HCT116 (cell line): Measurements from ENCODE around the gene ERN1. TPM values are rescaled to one million over a fixed set of nuclear protein-coding genes. Genes with fewer than 3 reads are reported as not detected.

ENCODE experiments used
- ATAC-seq: fragments of 200-7000 bp; cut with Tn5 transposase; 2 replicates; pipeline ENCODE4 v1.9.1; 2020; ENCODE audit warnings: mild to moderate bottlenecking, moderate library complexity
- BruUV-seq: library from RNA; stranded (reverse); fragments of 400-500 nt; replicated peaks from 2 replicates; lab custom pipeline; 2021; lab: Mats Ljungman, UMichigan
- CTCF ChIA-PET: fragments of 300-600 bp; sonication (Branson Sonifier 250); formaldehyde crosslinking; loops from one replicate; lab custom pipeline; 2021; ENCODE audit warnings: antibody characterized with exemption; lab: Charles Lee
- POLR2A ChIA-PET: fragments of 300-600, 350-600 bp; sonication (Branson Sonifier 250); formaldehyde crosslinking; loops from one replicate; lab custom pipeline; 2021; ENCODE audit warnings: antibody characterized with exemption; lab: Charles Lee
- RAD21 ChIA-PET, 2 experiments: fragments of 300-600 bp; sonication (Branson Sonifier 250); formaldehyde crosslinking; loops; one replicate each; lab custom pipeline; 2023; ENCODE audit warnings: low total read pairs in 2 of 2; ENCODE audit not compliant: uncharacterized antibody in 2 of 2, unreplicated experiment in 2 of 2, low non-redundant PET in 1 of 2; lab: Charles Lee
- DNase-seq: peaks from one replicate; pipeline ENCODE4 v3.0.0-alpha.2; 2010; ENCODE audit warnings: low read depth, low spot score
- H2AFZ ChIP-seq: fragments of 200-600 bp; shearing (Covaris generic), sonication (generic); 2 replicates; pipeline ENCODE4 v1.6.1; 2017; ENCODE audit warnings: low read depth, mixed run types, mixed read lengths, antibody characterized with exemption, low read length; ENCODE audit not compliant: poor library complexity, severe bottlenecking
- H3K27ac ChIP-seq: 2 replicates; pipeline ENCODE4 v1.5.1; 2012; ENCODE audit warnings: low read depth, low read length
- H3K27me3 ChIP-seq: fragments of 200-600 bp; sonication (generic); 2 replicates; pipeline ENCODE4 v1.6.1; 2016; ENCODE audit warnings: mixed run types, low read length, mixed read lengths; ENCODE audit not compliant: insufficient read depth
- H3K36me3 ChIP-seq, 2 experiments: fragments of 200-500 bp in 1 of 2; fragments of 200-600 bp in 1 of 2; sonication (Bioruptor generic) in 1 of 2; sonication (generic) in 1 of 2; 2 replicates each; pipeline versions ENCODE4 v1.5.1 to v1.6.1; 2014 to 2016; ENCODE audit warnings: low read length in 2 of 2, inconsistent platforms in 1 of 2, mixed read lengths in 1 of 2, mixed run types in 1 of 2; ENCODE audit not compliant: insufficient read depth in 2 of 2, control insufficient read depth in 1 of 2
- H3K4me1 ChIP-seq, 2 experiments: fragments of 200-600 bp in 1 of 2; sonication (generic) in 1 of 2; 2 replicates each; pipeline versions ENCODE4 v1.5.1 to v1.6.1; 2012 to 2017; ENCODE audit warnings: low read length in 2 of 2, inconsistent platforms in 1 of 2, mild to moderate bottlenecking in 1 of 2, mixed read lengths in 1 of 2, mixed run types in 1 of 2, moderate library complexity in 1 of 2; ENCODE audit not compliant: insufficient read depth in 2 of 2, control insufficient read depth in 1 of 2
- H3K4me2 ChIP-seq: fragments of 200-600 bp; sonication (generic); 2 replicates; pipeline ENCODE4 v1.6.1; 2017; ENCODE audit warnings: mixed run types, low read length, mixed read lengths
- H3K4me3 ChIP-seq, 2 experiments: fragments of 200-600 bp in 1 of 2; sonication (generic) in 1 of 2; replicated peaks in 1 of 2; 2 replicates each; pipeline ENCODE4 v1.5.1; 2011 to 2016; ENCODE audit warnings: low read length in 2 of 2, control low read depth in 1 of 2, low read depth in 1 of 2, mild to moderate bottlenecking in 1 of 2, mixed read lengths in 1 of 2, mixed run types in 1 of 2
- H3K79me2 ChIP-seq: fragments of 200-600 bp; sonication (generic); 2 replicates; pipeline ENCODE4 v1.6.1; 2017; ENCODE audit warnings: mild to moderate bottlenecking, mixed run types, low read length, moderate library complexity, mixed read lengths; ENCODE audit not compliant: insufficient read depth
- H3K9ac ChIP-seq: fragments of 200-600 bp; sonication (generic); 2 replicates; pipeline ENCODE4 v1.6.1; 2016; ENCODE audit warnings: low read length, mixed read lengths
- H3K9me2 ChIP-seq: fragments of 200-600 bp; sonication (generic), shearing (Covaris generic); 2 replicates; pipeline ENCODE4 v1.6.1; 2017; ENCODE audit warnings: mixed run types, mild to moderate bottlenecking, moderate library complexity; ENCODE audit not compliant: insufficient read depth
- H3K9me3 ChIP-seq, 2 experiments: fragments of 200-500 bp in 1 of 2; fragments of 200-600 bp in 1 of 2; sonication (Bioruptor generic) in 1 of 2; sonication (generic) in 1 of 2; 2 replicates each; pipeline ENCODE4 v1.6.1; 2014 to 2017; ENCODE audit warnings: low read length in 2 of 2, mixed read lengths in 2 of 2, inconsistent platforms in 1 of 2, low read depth in 1 of 2, mild to moderate bottlenecking in 1 of 2, mixed run types in 1 of 2, moderate library complexity in 1 of 2; ENCODE audit not compliant: control insufficient read depth in 1 of 2, insufficient read depth in 1 of 2
- H4K20me1 ChIP-seq: fragments of 200-600 bp; sonication (generic), shearing (Covaris generic); 2 replicates; pipeline ENCODE4 v1.6.1; 2017; ENCODE audit warnings: mixed run types, mild to moderate bottlenecking, moderate library complexity; ENCODE audit not compliant: insufficient read depth
- CBX3 ChIP-seq: IDR thresholded peaks from 2 replicates; pipeline ENCODE4 v1.6.1; 2012; ENCODE audit warnings: low read depth
- CEBPB ChIP-seq: IDR thresholded peaks from 2 replicates; pipeline ENCODE4 v1.6.1; 2012; ENCODE audit warnings: low read depth
- ELF1 ChIP-seq: IDR thresholded peaks from 2 replicates; pipeline ENCODE4 v1.6.1; 2012; ENCODE audit warnings: low read depth, borderline replicate concordance
- EZH2 ChIP-seq: fragments of 200-600 bp; sonication (generic); IDR thresholded peaks from 2 replicates; pipeline ENCODE4 v1.6.1; 2017; ENCODE audit warnings: antibody characterized with exemption, mixed run types
- EZH2phosphoT487 ChIP-seq: fragments of 200-600 bp; IDR thresholded peaks from 2 replicates; pipeline ENCODE4 v1.6.1; 2018; ENCODE audit warnings: antibody characterized with exemption, borderline replicate concordance
- POLR2A ChIP-seq: IDR thresholded peaks from 2 replicates; pipeline ENCODE4 v1.7.0; 2011; ENCODE audit warnings: borderline replicate concordance; ENCODE audit not compliant: insufficient read depth, insufficient read length; ENCODE audit errors: extremely low read depth
- POLR2AphosphoS5 ChIP-seq: IDR thresholded peaks from 2 replicates; pipeline ENCODE4 v1.6.1; 2011; ENCODE audit warnings: mild to moderate bottlenecking, low read depth, low read length, moderate library complexity
- SIN3A ChIP-seq: IDR thresholded peaks from 2 replicates; pipeline ENCODE4 v1.6.1; 2012; ENCODE audit warnings: low read depth
- SP1 ChIP-seq: IDR thresholded peaks from 2 replicates; pipeline ENCODE4 v1.6.1; 2012; ENCODE audit warnings: low read depth
- SRF ChIP-seq: IDR thresholded peaks from 2 replicates; pipeline ENCODE4 v1.6.1; 2012; ENCODE audit warnings: low read depth
- TCF7L2 ChIP-seq: IDR thresholded peaks from 2 replicates; pipeline ENCODE4 v1.7.0; 2011; ENCODE audit warnings: borderline replicate concordance, inconsistent platforms; ENCODE audit not compliant: insufficient read depth, insufficient read length; ENCODE audit errors: extremely low read depth
- ZNF274 ChIP-seq: fragments of 200-500 bp; sonication (Bioruptor generic); IDR thresholded peaks from 2 replicates; pipeline ENCODE4 v1.6.1; 2014; ENCODE audit warnings: mild to moderate bottlenecking, low read depth, low read length, inconsistent platforms
- intact Hi-C: fragments of 100-400 bp; cut with micrococcal nuclease; formaldehyde crosslinking; loops from 2 replicates; pipeline ENCODE4 v1.10.0; 2022
- total RNA-seq: library from RNA; stranded (reverse); gene quantifications from one replicate; pipeline ENCODE4 v1.2.1, GENCODE V29; 2021; ENCODE audit not compliant: unreplicated experiment
- TF ChIP-seq, protein P1 (sequence below): IDR thresholded peaks from 2 replicates; pipeline ENCODE4 v1.6.1; 2012; ENCODE audit warnings: low read depth
- TF ChIP-seq, protein P2 (sequence below), 3 experiments: fragments of 200-600 bp in 1 of 3; sonication (generic) in 1 of 3; IDR thresholded peaks in 2 of 3; conservative IDR thresholded peaks in 1 of 3; 2 replicates each; pipeline ENCODE4 v1.5.1; 2012 to 2017; ENCODE audit warnings: low read depth in 2 of 3, low read length in 2 of 3, antibody characterized with exemption in 1 of 3, borderline replicate concordance in 1 of 3, control low read depth in 1 of 3, mild to moderate bottlenecking in 1 of 3, mixed read lengths in 1 of 3, mixed run types in 1 of 3, moderate library complexity in 1 of 3; ENCODE audit not compliant: insufficient read depth in 1 of 3
- TF ChIP-seq, protein P3 (sequence below): IDR thresholded peaks from 2 replicates; pipeline ENCODE4 v1.6.1; 2012

The ERN1 gene
- total RNA-seq, 1 experiment from 2014 or later = 28.2 TPM

DNA sequence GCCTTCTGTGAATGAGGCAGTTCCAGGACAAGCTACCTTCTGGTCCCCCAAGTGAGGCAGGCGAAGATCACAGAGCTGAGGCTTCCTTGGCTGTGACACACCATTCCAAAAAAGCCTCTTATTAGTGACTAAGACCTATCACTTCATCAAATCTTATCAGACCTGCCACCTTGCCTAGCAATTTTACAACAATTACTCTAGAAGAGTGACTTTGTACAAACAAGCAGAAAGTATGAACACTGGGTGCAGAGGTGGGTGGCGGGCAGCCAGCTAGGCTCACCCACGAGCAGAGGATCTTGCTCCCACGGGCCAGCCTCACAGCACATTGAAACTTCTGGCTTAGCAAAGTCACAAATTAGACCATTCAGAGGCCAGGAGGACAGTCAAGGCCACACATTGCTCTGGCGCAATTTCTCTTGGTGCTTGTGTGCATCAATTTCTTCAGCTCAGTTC is 107.3 kb downstream of the ERN1 start:
- POLR2A ChIA-PET = no interaction called here
- no peaks in the 10 kb centered on the region for H3K36me3 ChIP-seq
- CTCF ChIA-PET = interaction anchor here (0.7 to 7.5 kb wide), 5 partner anchors 11 to 133 kb away, joined by 3 to 88 read pairs (median 3); partner anchors contain the start of gene GH1
- no peak overlapping the region for H3K4me3 ChIP-seq
- no peaks in the 10 kb centered on the region for H3K9me3 ChIP-seq
- H3K9me2 ChIP-seq = no peaks in the 10 kb centered on the region
- H3K4me1 ChIP-seq = peaks cover 3 to 11% of the 10 kb centered on the region in 2 experiments; a peak in 3 of 4 replicates
- DNase-seq = no peak
- H2AFZ ChIP-seq = no peak overlapping the region
- no peak overlapping the region for H3K27ac ChIP-seq
- intact Hi-C loops = loop anchor here (10.0 kb wide), 1 partner anchor 392 kb away; no protein-coding TSS in a partner anchor
- H3K4me2 ChIP-seq = no peak overlapping the region
- no peaks in the 10 kb centered on the region for H3K27me3 ChIP-seq
- no peaks in the 10 kb centered on the region for H4K20me1 ChIP-seq
- BruUV-seq = no TSS peak
- RAD21 ChIA-PET = no interaction called here
- ATAC-seq = no peak
- TF ChIP-seq, protein P1, sequence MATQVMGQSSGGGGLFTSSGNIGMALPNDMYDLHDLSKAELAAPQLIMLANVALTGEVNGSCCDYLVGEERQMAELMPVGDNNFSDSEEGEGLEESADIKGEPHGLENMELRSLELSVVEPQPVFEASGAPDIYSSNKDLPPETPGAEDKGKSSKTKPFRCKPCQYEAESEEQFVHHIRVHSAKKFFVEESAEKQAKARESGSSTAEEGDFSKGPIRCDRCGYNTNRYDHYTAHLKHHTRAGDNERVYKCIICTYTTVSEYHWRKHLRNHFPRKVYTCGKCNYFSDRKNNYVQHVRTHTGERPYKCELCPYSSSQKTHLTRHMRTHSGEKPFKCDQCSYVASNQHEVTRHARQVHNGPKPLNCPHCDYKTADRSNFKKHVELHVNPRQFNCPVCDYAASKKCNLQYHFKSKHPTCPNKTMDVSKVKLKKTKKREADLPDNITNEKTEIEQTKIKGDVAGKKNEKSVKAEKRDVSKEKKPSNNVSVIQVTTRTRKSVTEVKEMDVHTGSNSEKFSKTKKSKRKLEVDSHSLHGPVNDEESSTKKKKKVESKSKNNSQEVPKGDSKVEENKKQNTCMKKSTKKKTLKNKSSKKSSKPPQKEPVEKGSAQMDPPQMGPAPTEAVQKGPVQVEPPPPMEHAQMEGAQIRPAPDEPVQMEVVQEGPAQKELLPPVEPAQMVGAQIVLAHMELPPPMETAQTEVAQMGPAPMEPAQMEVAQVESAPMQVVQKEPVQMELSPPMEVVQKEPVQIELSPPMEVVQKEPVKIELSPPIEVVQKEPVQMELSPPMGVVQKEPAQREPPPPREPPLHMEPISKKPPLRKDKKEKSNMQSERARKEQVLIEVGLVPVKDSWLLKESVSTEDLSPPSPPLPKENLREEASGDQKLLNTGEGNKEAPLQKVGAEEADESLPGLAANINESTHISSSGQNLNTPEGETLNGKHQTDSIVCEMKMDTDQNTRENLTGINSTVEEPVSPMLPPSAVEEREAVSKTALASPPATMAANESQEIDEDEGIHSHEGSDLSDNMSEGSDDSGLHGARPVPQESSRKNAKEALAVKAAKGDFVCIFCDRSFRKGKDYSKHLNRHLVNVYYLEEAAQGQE = no peak
- TF ChIP-seq, protein P2, sequence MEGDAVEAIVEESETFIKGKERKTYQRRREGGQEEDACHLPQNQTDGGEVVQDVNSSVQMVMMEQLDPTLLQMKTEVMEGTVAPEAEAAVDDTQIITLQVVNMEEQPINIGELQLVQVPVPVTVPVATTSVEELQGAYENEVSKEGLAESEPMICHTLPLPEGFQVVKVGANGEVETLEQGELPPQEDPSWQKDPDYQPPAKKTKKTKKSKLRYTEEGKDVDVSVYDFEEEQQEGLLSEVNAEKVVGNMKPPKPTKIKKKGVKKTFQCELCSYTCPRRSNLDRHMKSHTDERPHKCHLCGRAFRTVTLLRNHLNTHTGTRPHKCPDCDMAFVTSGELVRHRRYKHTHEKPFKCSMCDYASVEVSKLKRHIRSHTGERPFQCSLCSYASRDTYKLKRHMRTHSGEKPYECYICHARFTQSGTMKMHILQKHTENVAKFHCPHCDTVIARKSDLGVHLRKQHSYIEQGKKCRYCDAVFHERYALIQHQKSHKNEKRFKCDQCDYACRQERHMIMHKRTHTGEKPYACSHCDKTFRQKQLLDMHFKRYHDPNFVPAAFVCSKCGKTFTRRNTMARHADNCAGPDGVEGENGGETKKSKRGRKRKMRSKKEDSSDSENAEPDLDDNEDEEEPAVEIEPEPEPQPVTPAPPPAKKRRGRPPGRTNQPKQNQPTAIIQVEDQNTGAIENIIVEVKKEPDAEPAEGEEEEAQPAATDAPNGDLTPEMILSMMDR (IDR thresholded peaks at IDR 0.05 in 2 of 3, conservative IDR thresholded peaks at IDR 0.05 in 1 of 3; ENCODE audit: borderline replicate concordance in 1 of 3, insufficient read depth in 1 of 3, low read depth in 2 of 3, low read length in 2 of 3) = no peak
- no peak for TF ChIP-seq CBX3
- no peak for TF ChIP-seq POLR2A
- no peak for TF ChIP-seq SP1
- TF ChIP-seq, protein P3, sequence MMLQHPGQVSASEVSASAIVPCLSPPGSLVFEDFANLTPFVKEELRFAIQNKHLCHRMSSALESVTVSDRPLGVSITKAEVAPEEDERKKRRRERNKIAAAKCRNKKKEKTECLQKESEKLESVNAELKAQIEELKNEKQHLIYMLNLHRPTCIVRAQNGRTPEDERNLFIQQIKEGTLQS = no peak
- TF ChIP-seq EZH2 = no peak
- TF ChIP-seq CEBPB = no peak
- no peak for TF ChIP-seq SIN3A
- no peak for TF ChIP-seq SRF
- TF ChIP-seq ZNF274 = no peak
- no peak for TF ChIP-seq EZH2phosphoT487
- TF ChIP-seq ELF1 = no peak
- TF ChIP-seq POLR2AphosphoS5 = no peak
- TF ChIP-seq TCF7L2 = no peak
- H3K79me2 ChIP-seq = no peaks in the 10 kb centered on the region
- no peak overlapping the region for H3K9ac ChIP-seq
